GM21367 (cell line): Measurements from ENCODE around the gene THADA.
"Not testable (repeated sequence)": the region's sequence is repeated elsewhere in the genome, so short reads cannot be mapped to it uniquely, and the experiment has no call there.

Experiments
- ATAC-seq: cut with Tn5 transposase; IDR thresholded peaks from one replicate; pipeline ENCODE4 v1.9.1; 2021; ENCODE audit not compliant: unreplicated experiment

THADA gene

DNA sequence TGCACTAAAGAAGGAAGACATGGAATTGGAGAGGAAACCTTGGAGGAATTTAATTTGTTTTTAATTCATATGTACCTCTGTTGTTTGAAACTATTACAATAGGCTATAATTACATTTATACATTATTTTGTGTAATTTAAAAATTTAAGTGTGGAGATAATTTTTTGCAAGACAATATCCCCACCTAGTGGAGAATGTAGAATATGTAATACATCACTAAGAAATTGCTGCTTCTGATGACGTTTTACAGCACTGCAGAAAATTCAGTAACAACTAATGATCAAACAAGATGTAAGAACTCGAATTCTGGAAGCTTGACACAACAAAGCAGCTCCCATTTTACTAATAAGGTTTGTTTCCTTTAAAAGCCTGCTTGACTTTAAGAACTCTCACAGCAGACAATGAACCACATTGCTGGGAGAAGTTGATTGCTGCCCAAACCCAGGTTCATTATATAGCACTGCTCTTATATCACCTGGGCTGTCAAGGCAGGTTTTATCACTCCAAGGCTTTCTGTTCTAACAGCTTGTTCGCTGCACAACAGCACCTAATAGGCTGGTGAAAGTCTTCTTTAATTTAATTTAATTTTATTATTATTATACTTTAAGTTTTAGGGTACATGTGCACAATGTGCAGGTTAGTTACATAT lies 53.4 kb downstream of the THADA start:
- no peak for ATAC-seq

DNA sequence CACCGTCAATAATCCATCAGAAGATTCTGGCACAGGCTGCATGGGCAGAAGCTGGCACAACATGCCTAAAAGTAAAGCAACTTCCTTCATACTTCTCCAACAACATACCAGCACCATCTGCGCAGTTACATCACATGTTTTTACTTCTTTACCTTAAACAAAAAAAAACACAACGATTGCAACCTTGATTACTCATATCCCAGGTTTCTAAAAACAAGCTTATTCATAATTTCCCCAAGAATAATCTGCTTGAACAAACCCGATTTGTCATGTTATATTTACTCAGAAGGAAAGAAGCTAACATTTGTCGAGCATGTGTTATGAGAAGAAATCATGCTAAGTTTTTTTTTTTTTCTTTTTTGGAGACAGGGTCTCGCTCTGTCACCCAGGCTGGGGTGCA lies 54.7 kb downstream of the THADA start:
- no peak for ATAC-seq

- ATAC-seq, result no peak
Observed at GRCh38 chr2:43540021-43540779, 55.6 kb downstream of the THADA start.

- ATAC-seq, result no peak
Observed at GRCh38 chr2:43539436-43539835, 56.4 kb downstream of the THADA start.

DNA sequence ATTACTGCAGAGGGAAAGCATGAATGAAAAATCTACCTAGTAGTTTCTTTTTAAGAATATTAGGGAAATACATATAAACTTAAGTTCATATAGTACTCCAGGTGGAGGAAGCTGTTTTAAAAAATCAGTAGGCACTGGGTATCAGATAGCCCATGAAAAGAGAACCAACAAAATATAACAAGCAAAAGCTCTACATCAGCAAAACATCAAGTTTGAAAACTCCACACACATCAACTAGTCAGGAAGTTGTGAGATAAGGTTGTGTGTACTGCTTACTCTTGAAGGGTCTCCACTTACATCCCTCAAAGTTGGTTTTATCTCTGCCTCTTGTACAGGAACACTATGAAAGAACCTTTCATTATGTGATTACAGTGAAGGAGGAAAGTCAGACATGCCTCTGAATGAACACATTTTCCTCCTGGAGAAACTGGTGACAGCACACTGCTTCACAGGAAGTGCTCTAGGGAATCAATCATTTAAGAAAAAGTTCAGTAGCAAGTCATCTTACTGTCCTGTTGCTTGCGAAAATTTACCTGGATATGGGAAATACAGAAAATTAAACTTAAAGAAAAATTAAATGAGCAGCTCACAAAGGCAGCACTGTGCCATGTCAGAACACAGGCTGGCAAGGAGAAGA lies 57.7 kb downstream of the THADA start:
- ATAC-seq, result no peak

- no peak for ATAC-seq
Observed at GRCh38 chr2:43537137-43537536, 58.7 kb downstream of the THADA start.

- ATAC-seq, result no peak
Observed at GRCh38 chr2:43534569-43534968, 61.3 kb downstream of the THADA start.

DNA sequence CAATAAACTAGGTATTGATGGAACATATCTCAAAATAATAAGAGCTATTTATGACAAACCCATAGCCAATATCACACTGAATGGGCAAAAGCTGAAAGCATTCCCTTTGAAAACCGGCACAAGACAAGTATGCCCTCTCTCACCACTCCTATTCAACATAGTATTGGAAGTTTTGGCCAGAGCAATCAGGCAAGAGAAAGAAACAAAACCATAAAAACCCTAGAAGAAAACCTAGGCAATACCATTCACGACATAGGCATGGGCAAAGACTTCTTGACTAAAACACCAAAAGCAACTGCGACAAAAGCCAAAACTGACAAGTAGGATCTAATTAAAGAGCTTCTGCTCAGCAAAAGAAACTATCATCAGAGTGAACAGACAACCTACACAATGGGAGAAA lies 63.3 kb downstream of the THADA start:
- not testable (repeated sequence) for ATAC-seq

DNA sequence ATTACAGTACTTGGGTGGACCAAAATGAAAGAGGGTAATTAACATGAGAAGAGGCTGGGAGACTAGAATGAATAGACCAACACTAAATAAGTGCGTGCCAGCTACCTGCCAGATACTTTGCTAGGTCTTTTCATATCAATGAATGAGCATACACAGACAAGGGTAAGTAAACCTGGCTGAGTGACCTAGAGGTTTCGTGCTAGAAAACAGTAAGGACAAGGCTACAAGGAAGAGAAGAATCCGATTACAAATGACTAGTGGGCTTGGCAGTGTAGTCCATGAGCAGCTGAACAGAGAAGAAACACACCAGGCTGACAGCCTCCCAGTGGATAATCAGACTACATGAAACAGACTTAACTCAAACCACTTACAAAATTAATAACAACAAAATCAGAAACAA lies 64.6 kb downstream of the THADA start:
- ATAC-seq, result no peak

GRCh38 chr2:43526994-43527393 lies 68.8 kb downstream of the THADA start:
- no peak for ATAC-seq

- ATAC-seq, result no peak
Observed at GRCh38 chr2:43525506-43525905, 70.3 kb downstream of the THADA start.

GRCh38 chr2:43524177-43524965 lies 71.5 kb downstream of the THADA start:
- no peak for ATAC-seq

DNA sequence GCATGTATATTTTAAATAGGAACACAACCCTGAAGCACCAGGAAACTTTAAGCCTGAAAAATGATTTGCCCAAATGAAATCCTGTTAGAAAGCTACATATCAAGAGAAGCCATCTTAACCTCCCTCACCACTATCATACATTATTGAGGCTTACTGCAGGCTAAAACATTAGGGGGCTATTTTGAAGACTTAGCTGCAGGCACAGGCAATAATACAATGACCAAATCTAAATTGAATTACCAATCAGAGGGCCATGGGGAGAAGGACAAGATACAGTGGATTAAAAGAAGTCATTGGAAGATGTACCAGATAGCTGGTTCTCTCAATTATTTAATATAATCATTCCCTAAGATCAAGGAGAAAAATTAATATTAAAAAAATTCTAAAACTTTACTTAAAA lies 73.7 kb downstream of the THADA start:
- ATAC-seq, result no peak

DNA sequence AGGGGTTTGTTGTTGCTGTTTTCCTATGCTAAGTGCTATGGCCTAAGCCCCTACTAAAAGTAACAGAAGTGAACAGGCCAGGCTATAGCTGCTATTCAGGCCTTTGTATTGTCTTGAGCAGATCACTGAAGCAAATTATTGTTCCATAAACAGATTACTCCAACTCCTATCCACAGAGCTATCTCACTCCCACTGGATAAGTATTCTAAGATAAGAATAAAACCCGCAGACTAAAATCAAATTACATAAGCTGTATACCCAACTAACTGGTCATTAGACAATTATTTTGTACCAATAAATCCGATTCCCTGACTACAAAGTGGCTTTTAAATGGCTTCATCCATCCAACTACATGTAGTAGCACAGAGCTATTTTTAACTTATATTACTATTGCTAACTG lies 74.3 kb downstream of the THADA start:
- no peak for ATAC-seq

DNA sequence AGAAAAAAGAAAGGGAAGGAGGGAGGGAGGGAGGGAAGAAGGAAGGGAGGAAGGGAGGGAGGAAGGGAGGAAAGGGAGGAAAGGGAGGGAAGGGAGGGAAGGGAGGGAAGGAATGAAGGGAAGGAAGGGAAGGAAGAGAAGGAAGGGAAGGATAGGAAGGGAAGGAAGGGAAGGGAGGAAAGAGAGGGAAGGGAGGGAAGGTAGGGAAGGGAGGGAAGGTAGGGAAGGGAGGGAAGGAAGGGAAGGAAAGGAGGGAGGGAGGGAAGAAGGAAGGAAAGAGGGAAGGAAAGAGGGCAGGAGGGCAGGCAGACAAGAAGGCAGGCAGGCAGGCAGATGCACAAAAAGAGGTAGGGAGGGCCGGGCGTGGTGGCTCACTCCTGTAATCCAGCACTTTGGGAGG lies 74.9 kb downstream of the THADA start:
- no peak for ATAC-seq

DNA sequence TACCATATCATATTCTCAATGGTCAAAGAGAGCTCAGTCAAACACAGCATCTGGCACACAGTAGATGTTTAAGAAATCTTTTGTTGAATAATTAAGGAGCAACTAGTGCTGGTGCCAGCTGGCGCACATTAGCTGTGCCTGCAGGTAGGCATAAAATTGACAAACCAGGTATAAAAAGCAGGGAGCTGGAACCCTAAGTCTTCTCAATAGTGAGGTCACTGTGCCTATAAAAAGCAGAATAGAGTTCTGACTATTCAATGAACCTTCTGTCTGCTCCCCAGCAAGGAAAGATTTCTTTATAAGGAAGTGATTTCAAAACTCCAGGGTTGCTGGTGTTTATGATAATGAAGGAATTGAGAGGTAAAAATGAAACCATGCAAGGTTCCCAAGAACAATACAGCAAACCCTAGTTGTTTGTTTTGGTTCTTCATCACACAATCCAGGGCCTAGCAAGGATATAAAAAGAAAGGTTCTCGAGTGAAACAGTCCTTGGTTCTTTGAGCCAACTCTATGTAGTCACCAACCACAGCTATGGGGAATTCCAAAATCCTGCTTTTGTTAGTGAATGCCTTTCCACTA lies 76.1 kb downstream of the THADA start:
- ATAC-seq, result no peak

- ATAC-seq, result no peak
Observed at GRCh38 chr2:43518718-43519117, 77.1 kb downstream of the THADA start.

DNA sequence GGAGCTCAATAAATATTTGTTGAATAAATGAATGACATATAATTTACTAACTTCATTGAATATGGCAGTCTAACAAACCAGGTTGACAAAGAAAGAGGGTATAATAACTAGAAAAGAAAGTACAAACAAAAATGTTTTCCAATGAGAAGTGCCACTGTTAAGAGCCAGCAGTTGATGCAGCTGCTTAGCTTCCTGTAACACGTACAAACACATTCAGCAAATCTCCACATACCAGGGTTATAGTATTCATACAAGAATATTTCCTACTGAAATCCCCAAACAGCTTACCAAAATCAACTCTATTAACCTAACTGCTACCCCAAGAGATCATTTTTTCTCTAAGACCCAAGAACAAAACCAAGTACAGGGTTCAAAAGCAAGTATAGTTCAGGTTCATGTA lies 77.7 kb downstream of the THADA start:
- no peak for ATAC-seq

DNA sequence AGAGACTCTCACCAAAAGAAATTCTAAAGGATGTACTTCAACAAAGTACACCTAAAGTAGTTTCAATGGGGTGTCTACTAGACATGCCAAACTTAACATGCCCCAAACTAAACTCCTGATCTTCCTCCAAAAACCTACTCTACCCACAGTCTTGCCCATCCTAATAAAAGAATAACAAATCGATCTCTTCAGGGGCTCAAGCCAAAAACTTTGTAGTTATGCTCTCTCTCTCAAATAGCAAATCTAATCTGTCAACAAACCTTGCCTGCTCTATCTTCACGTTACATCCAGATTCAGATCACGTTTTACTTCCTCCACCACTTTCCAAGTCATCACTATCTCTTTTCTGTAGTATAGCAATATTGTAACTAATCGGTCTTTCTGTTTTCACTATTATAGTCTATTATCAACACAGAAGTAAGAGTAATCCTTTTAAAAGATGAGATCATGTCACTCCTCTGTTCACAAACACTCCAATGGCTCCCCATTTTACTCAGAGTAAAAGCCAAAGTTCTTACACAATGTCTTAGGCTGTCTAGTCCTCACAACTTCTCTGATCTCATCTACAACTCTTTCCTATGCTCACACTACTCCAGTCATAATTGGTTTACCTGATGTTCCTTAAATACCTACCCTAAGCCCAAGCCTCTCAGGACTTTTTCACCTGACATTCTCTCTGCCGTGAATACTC lies 79.9 kb downstream of the THADA start:
- no peak for ATAC-seq

DNA sequence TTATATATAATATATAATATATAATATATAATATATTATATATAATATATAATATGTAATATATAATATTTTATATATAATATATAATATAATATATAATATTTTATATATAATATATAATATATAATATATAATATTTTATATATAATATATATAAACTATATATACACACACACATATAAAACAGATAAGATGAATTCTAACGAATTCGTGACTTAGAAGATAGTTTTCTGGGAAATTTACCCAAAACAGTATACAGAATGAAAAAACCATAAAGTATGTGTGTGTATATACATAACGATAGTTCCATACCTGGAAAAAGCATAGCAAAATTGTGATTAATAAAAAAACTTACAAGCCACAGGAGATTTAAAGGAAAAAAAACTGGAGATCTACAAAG lies 80.6 kb downstream of the THADA start:
- ATAC-seq, result no peak

GRCh38 chr2:43513796-43514195 lies 82.0 kb downstream of the THADA start:
- ATAC-seq, result no peak
